ENCODE measurements around the gene PGAP2. TPM values are rescaled to one million over a fixed set of nuclear protein-coding genes. Genes with fewer than 3 reads are reported as not detected.

PGAP2 gene
- total RNA-seq, 1 donor from 2014 or later, result 26.3 TPM

DNA sequence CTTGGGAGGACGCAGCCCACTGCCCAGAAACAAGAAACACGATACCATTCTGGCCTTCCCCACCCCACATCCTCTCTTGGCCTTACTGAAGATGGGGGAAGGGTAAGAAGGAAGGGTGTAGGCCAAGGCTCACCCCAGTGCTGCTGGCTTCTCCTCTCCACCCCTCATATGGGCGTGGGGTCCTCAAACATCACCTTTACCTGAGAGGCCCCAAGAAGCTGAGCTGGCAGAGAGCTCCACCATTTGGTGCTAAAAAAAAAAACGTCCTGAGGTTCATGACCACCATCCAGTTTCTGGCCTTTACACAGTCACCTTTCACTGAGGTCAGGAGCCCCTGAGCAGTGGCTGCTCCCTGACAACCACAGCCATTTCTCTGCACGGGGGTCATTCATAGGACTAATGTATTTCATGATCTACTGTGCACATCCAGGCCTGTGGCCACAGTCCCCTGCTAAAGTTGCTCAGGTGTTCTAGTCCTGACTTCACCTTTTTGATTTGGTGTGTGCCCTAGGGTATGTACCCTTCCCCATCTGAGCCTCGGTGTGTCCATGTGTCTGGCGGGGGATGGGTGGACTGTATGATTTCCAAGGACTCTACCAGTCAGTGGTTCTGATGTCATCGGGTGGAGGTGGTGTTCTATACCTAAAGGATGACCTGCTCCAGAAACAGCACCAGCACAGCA is 17.3 kb downstream of the PGAP2 start:
- Histone ChIP-seq H3K27me3 (ENCODE audit: control insufficient read depth, insufficient read depth, low read length) (no peaks in the 10 kb centered on the region), H3K4me3 (ENCODE audit: low read depth, low read length) (no peak overlapping the region), H3K36me3 (ENCODE audit: control insufficient read depth, insufficient read depth, low read length) (peaks cover 16% of the 10 kb centered on the region)
- no peak for TF ChIP-seq CTCF (IDR thresholded peaks at IDR 0.05; ENCODE audit: insufficient read depth, low read length, severe bottlenecking)
- DNase-seq (ENCODE audit: low read depth) (no peak), FAIRE-seq (no peak)

DNA sequence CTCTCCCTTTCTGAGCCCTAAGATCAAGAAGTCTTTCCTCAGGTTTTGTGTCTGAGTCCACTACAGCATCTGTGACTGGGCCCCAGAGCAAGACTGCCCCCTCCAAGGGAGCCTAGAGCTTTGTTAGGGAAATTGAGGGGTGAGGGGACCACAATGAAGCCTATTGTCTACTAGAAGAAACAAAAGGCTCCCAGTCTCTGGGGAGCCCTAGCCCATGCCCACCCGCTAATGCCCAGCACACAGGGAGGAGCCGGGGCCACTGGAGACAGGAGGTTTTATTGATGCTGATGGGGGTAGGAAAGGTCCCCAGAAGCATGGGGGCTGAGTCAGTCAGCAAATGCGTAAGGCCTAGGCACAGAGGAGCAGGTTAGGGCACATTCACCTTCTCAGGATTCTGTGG is 18.4 kb downstream of the PGAP2 start:
- peaks cover 14% of the 10 kb centered on the region for H3K36me3 ChIP-seq (ENCODE audit: control insufficient read depth, insufficient read depth, low read length)
- FAIRE-seq, result no peak

DNA sequence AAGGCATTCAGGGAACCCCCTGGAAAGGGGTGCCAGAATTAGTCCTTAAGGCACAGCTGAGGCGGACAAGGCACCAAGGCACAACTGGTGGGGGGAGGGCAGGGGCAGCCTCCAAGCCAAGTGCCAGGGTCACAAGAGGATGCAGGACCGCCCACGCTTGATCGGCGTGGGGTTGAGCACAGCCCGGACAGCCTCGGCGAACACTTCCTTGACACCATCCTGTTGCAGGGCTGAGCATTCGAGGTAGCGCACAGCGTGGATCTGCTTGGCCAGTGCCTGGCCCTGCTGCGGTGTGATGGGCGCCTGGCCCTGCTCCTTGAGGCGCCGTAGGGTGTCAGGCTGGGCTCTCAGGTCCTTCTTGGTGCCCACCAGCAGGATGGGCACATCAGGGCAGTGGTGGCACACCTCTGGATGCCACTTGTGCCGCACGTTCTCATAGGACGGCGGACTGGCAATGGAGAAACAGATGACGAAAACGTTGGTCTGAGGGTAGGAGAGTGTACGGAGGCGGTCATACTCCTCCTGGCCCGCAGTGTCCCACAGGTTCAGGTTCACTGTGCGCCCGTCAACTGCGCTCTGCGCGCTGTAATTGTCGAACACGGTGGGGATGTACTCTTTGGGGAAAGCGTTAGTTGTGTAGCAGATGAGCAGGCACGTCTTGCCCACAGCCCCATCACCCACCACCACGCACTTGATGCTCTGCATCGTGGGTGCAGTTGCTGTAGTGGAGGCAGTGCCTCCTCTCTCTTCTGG is 19.2 kb downstream of the PGAP2 start:
- DNase-seq (ENCODE audit: low read depth), result no peak
- Histone ChIP-seq H3K27me3 (ENCODE audit: control insufficient read depth, insufficient read depth, low read length) (no peaks in the 10 kb centered on the region), H3K4me3 (ENCODE audit: low read depth, low read length) (no peak overlapping the region), H3K36me3 (ENCODE audit: control insufficient read depth, insufficient read depth, low read length) (peaks cover 14% of the 10 kb centered on the region)
- FAIRE-seq, result no peak
- TF ChIP-seq CTCF (IDR thresholded peaks at IDR 0.05; ENCODE audit: insufficient read depth, low read length, severe bottlenecking), result no peak

More for the DNA sequence above, 18.4 kb downstream of the PGAP2 start:
- Histone ChIP-seq H3K4me3 (ENCODE audit: low read depth, low read length) (no peak overlapping the region), H3K27me3 (ENCODE audit: control insufficient read depth, insufficient read depth, low read length) (no peaks in the 10 kb centered on the region)
- TF ChIP-seq CTCF (IDR thresholded peaks at IDR 0.05; ENCODE audit: insufficient read depth, low read length, severe bottlenecking), result no peak
- DNase-seq (ENCODE audit: low read depth), result no peak

DNA sequence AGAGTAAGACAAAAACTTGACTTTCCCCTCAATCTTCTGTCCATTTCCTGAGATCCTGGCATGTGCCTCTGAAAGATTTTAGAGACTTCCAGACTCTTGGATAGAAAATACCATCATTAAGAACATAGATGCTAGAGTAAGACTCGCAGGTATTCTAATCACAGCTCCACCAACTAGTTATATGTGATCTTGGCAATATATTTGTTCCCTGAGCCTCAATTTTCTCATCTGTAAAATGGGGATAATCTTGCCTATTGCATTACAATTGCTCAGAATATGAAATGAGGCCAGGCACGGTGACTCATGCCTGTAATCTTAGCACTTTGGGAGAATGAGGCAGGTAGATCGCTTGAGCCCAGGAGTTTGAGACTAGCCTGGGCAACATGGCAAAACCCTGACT is 21.7 kb downstream of the PGAP2 start:
- no peak for DNase-seq (ENCODE audit: low read depth)
- no peak for TF ChIP-seq CTCF (IDR thresholded peaks at IDR 0.05; ENCODE audit: insufficient read depth, low read length, severe bottlenecking)
- Histone ChIP-seq H3K27me3 (ENCODE audit: control insufficient read depth, insufficient read depth, low read length) (no peaks in the 10 kb centered on the region), H3K4me3 (ENCODE audit: low read depth, low read length) (no peak overlapping the region), H3K36me3 (ENCODE audit: control insufficient read depth, insufficient read depth, low read length) (peaks cover 12% of the 10 kb centered on the region)
- FAIRE-seq, result no peak

- TF ChIP-seq CTCF (IDR thresholded peaks at IDR 0.05; ENCODE audit: insufficient read depth, low read length, severe bottlenecking), result no peak
- no peak for DNase-seq (ENCODE audit: low read depth)
- Histone ChIP-seq H3K36me3 (ENCODE audit: control insufficient read depth, insufficient read depth, low read length) (peaks cover 12% of the 10 kb centered on the region), H3K27me3 (ENCODE audit: control insufficient read depth, insufficient read depth, low read length) (no peaks in the 10 kb centered on the region), H3K4me3 (ENCODE audit: low read depth, low read length) (no peak overlapping the region)
- no peak for FAIRE-seq
Measured at GRCh38 chr11:3830730-3831129, 22.4 kb downstream of the PGAP2 start.

All from bronchial epithelial cell (primary cell).